CD8-positive, alpha-beta memory T cell (primary cell): ENCODE results near the gene TDRD7. TPM values are rescaled to one million over a fixed set of nuclear protein-coding genes. Genes with fewer than 3 reads are reported as not detected.

Experiments
- CTCF ChIA-PET: fragments of 350-600 bp; sonication (Branson Sonifier 250); formaldehyde crosslinking; loops from one replicate; lab custom pipeline; 2021; ENCODE audit warnings: antibody characterized with exemption; lab: Charles Lee
- POLR2A ChIA-PET: fragments of 350-600 bp; sonication (Branson Sonifier 250); formaldehyde crosslinking; loops from one replicate; lab custom pipeline; 2021; ENCODE audit warnings: antibody characterized with exemption; lab: Charles Lee
- DNase-seq, 5 donors: peaks; one replicate each; pipeline versions ENCODE4 v3.0.0 to v3.0.0-alpha.2; 2020 to 2022; ENCODE audit warnings: mixed read lengths in 1 of 5
- H3K27ac ChIP-seq: one replicate; pipeline ENCODE4 v1.7.0; 2013; ENCODE audit warnings: low read depth, mild to moderate bottlenecking, low read length, moderate library complexity
- H3K27me3 ChIP-seq: 2 replicates; pipeline ENCODE4 v1.7.0; 2013; ENCODE audit warnings: low read length, mild to moderate bottlenecking; ENCODE audit not compliant: insufficient read depth, poor library complexity, severe bottlenecking
- H3K36me3 ChIP-seq: 2 replicates; pipeline ENCODE4 v1.7.0; 2013; ENCODE audit warnings: mild to moderate bottlenecking, low read length, moderate library complexity; ENCODE audit not compliant: insufficient read depth
- H3K4me1 ChIP-seq: 2 replicates; pipeline ENCODE4 v1.7.0; 2013; ENCODE audit warnings: mild to moderate bottlenecking, low read length, moderate library complexity; ENCODE audit not compliant: insufficient read depth
- H3K4me3 ChIP-seq: 2 replicates; pipeline ENCODE4 v1.7.0; 2013; ENCODE audit warnings: mild to moderate bottlenecking, low read length
- H3K9me3 ChIP-seq: 2 replicates; pipeline ENCODE4 v1.7.0; 2013; ENCODE audit warnings: mild to moderate bottlenecking, low read length
- H3K27ac Mint-ChIP-seq, 8 donors: one replicate each; pipeline ENCODE4 v1.8.0; 2020 to 2021; ENCODE audit warnings: mixed read lengths in 8 of 8, mild to moderate bottlenecking in 6 of 8, inconsistent platforms in 3 of 8, moderate library complexity in 3 of 8
- H3K27me3 Mint-ChIP-seq, 2 donors: one replicate each; pipeline ENCODE4 v1.8.0; 2020 to 2021; ENCODE audit warnings: mixed read lengths in 2 of 2, mild to moderate bottlenecking in 1 of 2, moderate library complexity in 1 of 2
- H3K36me3 Mint-ChIP-seq, 3 donors: one replicate each; pipeline ENCODE4 v1.8.0; 2020 to 2021; ENCODE audit warnings: mixed read lengths in 3 of 3, inconsistent platforms in 1 of 3, mild to moderate bottlenecking in 1 of 3
- H3K4me1 Mint-ChIP-seq, 3 donors: one replicate each; pipeline ENCODE4 v1.8.0; 2020 to 2021; ENCODE audit warnings: mixed read lengths in 3 of 3, inconsistent platforms in 1 of 3, mild to moderate bottlenecking in 1 of 3
- H3K4me3 Mint-ChIP-seq, 7 donors: one replicate each; pipeline ENCODE4 v1.8.0; 2020 to 2021; ENCODE audit warnings: mixed read lengths in 7 of 7, mild to moderate bottlenecking in 6 of 7, moderate library complexity in 4 of 7, inconsistent platforms in 2 of 7
- H3K9me3 Mint-ChIP-seq, 5 donors: one replicate each; pipeline ENCODE4 v1.8.0; 2020 to 2022; ENCODE audit warnings: mixed read lengths in 5 of 5, mild to moderate bottlenecking in 3 of 5, moderate library complexity in 2 of 5, inconsistent platforms in 1 of 5
- polyA plus RNA-seq: library from polyadenylated mRNA; unstranded; fragments of 300-500 nt; fragmentation: Illumina TruSeq; gene quantifications from one replicate; pipeline ENCODE4 v1.2.3, GENCODE V29; 2021
- total RNA-seq, 2 experiments: library from RNA; stranded (reverse); gene quantifications; one replicate each; pipeline ENCODE4 v1.2.3, GENCODE V29; 2021

The TDRD7 gene
- total and polyA plus RNA-seq, 3 experiments from 2014 or later, result 5.4 to 8.0 (median 6.1) TPM

- POLR2A ChIA-PET, result no interaction called here
- peak overlapping the region in 2 of 8 donors; percentile 32 to 74 for H3K27ac Mint-ChIP-seq
- peaks cover 5% of the 10 kb centered on the region for H3K4me1 ChIP-seq
- no peak overlapping the region for H3K27ac ChIP-seq
- peaks cover 5 to 9% of the 10 kb centered on the region in 2 donors for H3K27me3 Mint-ChIP-seq
- peaks cover 0 to 5% (median 3%) of the 10 kb centered on the region in 3 donors for H3K36me3 Mint-ChIP-seq
- H3K4me3 ChIP-seq, result no peak overlapping the region
- H3K4me3 Mint-ChIP-seq, result no peak overlapping the region
- CTCF ChIA-PET, result interaction anchor here (1.1 kb wide), 1 partner anchor 528 kb away, joined by 3 read pairs; no protein-coding TSS in a partner anchor
- DNase-seq, result no peak
- H3K4me1 Mint-ChIP-seq, result peaks cover 4 to 10% (median 5%) of the 10 kb centered on the region in 3 donors
- H3K27me3 ChIP-seq, result no peaks in the 10 kb centered on the region
- no peaks in the 10 kb centered on the region for H3K9me3 Mint-ChIP-seq
- H3K9me3 ChIP-seq, result no peaks in the 10 kb centered on the region
- no peaks in the 10 kb centered on the region for H3K36me3 ChIP-seq
Observed at GRCh38 chr9:97384406-97385262, 27.3 kb upstream of the TDRD7 start.

GRCh38 chr9:97385626-97386264, 26.2 kb upstream of the TDRD7 start:
- no peaks in the 10 kb centered on the region for H3K36me3 Mint-ChIP-seq
- H3K9me3 ChIP-seq, result no peaks in the 10 kb centered on the region
- no peak overlapping the region for H3K4me3 Mint-ChIP-seq
- H3K27ac Mint-ChIP-seq, result no peak overlapping the region
- CTCF ChIA-PET, result interaction anchor here (0.8 to 2.8 kb wide), 5 partner anchors 10 to 529 kb away, joined by 3 to 23 read pairs (median 5); no protein-coding TSS in a partner anchor
- peaks cover 5% of the 10 kb centered on the region for H3K4me1 ChIP-seq
- H3K4me3 ChIP-seq, result no peak overlapping the region
- no peaks in the 10 kb centered on the region for H3K27me3 ChIP-seq
- H3K9me3 Mint-ChIP-seq, result no peaks in the 10 kb centered on the region
- H3K27me3 Mint-ChIP-seq, result peaks cover 8 to 10% of the 10 kb centered on the region in 2 donors
- H3K36me3 ChIP-seq, result no peaks in the 10 kb centered on the region
- POLR2A ChIA-PET, result no interaction called here
- no peak overlapping the region for H3K27ac ChIP-seq
- peaks cover 4 to 10% (median 5%) of the 10 kb centered on the region in 3 donors for H3K4me1 Mint-ChIP-seq
- DNase-seq, result no peak

GRCh38 chr9:97386265-97386633, 25.6 kb upstream of the TDRD7 start:
- DNase-seq, result no peak
- H3K36me3 Mint-ChIP-seq, result no peaks in the 10 kb centered on the region
- no peaks in the 10 kb centered on the region for H3K36me3 ChIP-seq
- no peak overlapping the region for H3K4me3 ChIP-seq
- H3K4me3 Mint-ChIP-seq, result no peak overlapping the region
- peaks cover 8 to 10% of the 10 kb centered on the region in 2 donors for H3K27me3 Mint-ChIP-seq
- H3K9me3 Mint-ChIP-seq, result no peaks in the 10 kb centered on the region
- H3K27ac ChIP-seq, result no peak overlapping the region
- H3K27ac Mint-ChIP-seq, result no peak overlapping the region
- H3K9me3 ChIP-seq, result no peaks in the 10 kb centered on the region
- ChIA-PET POLR2A (no interaction called here), CTCF (interaction anchor here (0.8 to 2.8 kb wide), 6 partner anchors 10 to 530 kb away, joined by 3 to 23 read pairs (median 7); no protein-coding TSS in a partner anchor)
- peaks cover 5% of the 10 kb centered on the region for H3K4me1 ChIP-seq
- no peaks in the 10 kb centered on the region for H3K27me3 ChIP-seq
- peaks cover 4 to 10% (median 5%) of the 10 kb centered on the region in 3 donors for H3K4me1 Mint-ChIP-seq

- peak overlapping the region in 1 of 8 donors; percentile 79 for H3K27ac Mint-ChIP-seq
- H3K36me3 Mint-ChIP-seq, result no peaks in the 10 kb centered on the region
- Histone ChIP-seq H3K27ac (no peak overlapping the region), H3K27me3 (no peaks in the 10 kb centered on the region), H3K4me3 (no peak overlapping the region), H3K9me3 (no peaks in the 10 kb centered on the region), H3K36me3 (no peaks in the 10 kb centered on the region), H3K4me1 (peaks cover 5% of the 10 kb centered on the region)
- CTCF ChIA-PET, result interaction anchor here (0.8 to 2.8 kb wide), 10 partner anchors 11 to 532 kb away, joined by 3 to 23 read pairs (median 4); partner anchors contain the start of genes NCBP1, TSTD2 and ZNF782
- DNase-seq, result peak; percentile 42 to 75 (median 59)
- H3K9me3 Mint-ChIP-seq, result no peaks in the 10 kb centered on the region
- peaks cover 4 to 10% (median 5%) of the 10 kb centered on the region in 3 donors for H3K4me1 Mint-ChIP-seq
- POLR2A ChIA-PET, result no interaction called here
- H3K27me3 Mint-ChIP-seq, result peaks cover 10 to 12% of the 10 kb centered on the region in 2 donors
- H3K4me3 Mint-ChIP-seq, result peak overlapping the region in 1 of 7 donors; percentile 61
Observed at GRCh38 chr9:97386733-97387503, 25.0 kb upstream of the TDRD7 start.

- Mint-ChIP-seq H3K4me3 (no peak overlapping the region), H3K27ac (no peak overlapping the region), H3K4me1 (peaks cover 4 to 10% (median 5%) of the 10 kb centered on the region in 3 donors), H3K9me3 (no peaks in the 10 kb centered on the region), H3K36me3 (no peaks in the 10 kb centered on the region), H3K27me3 (peaks cover 10 to 12% of the 10 kb centered on the region in 2 donors)
- no peak for DNase-seq
- CTCF ChIA-PET, result interaction anchor here (1.0 to 2.8 kb wide), 8 partner anchors 11 to 533 kb away, joined by 3 to 23 read pairs (median 6); partner anchors contain the start of genes NCBP1, TSTD2 and ZNF782
- no peaks in the 10 kb centered on the region for H3K27me3 ChIP-seq
- no peaks in the 10 kb centered on the region for H3K36me3 ChIP-seq
- H3K27ac ChIP-seq, result no peak overlapping the region
- no peaks in the 10 kb centered on the region for H3K9me3 ChIP-seq
- peaks cover 5% of the 10 kb centered on the region for H3K4me1 ChIP-seq
- POLR2A ChIA-PET, result no interaction called here
- H3K4me3 ChIP-seq, result no peak overlapping the region
Observed at GRCh38 chr9:97387504-97387886, 24.4 kb upstream of the TDRD7 start.

GRCh38 chr9:97387936-97388684, 23.8 kb upstream of the TDRD7 start:
- Histone ChIP-seq H3K36me3 (no peaks in the 10 kb centered on the region), H3K27me3 (no peaks in the 10 kb centered on the region), H3K4me1 (peaks cover 5% of the 10 kb centered on the region), H3K27ac (no peak overlapping the region), H3K9me3 (no peaks in the 10 kb centered on the region), H3K4me3 (no peak overlapping the region)
- no peak for DNase-seq
- peaks cover 4 to 10% (median 5%) of the 10 kb centered on the region in 3 donors for H3K4me1 Mint-ChIP-seq
- H3K27ac Mint-ChIP-seq, result peak overlapping the region in 1 of 8 donors; percentile 14
- POLR2A ChIA-PET, result no interaction called here
- no peaks in the 10 kb centered on the region for H3K36me3 Mint-ChIP-seq
- H3K27me3 Mint-ChIP-seq, result peaks cover 10 to 12% of the 10 kb centered on the region in 2 donors
- H3K9me3 Mint-ChIP-seq, result no peaks in the 10 kb centered on the region
- CTCF ChIA-PET, result interaction anchor here (0.7 to 2.8 kb wide), 7 partner anchors 10 to 534 kb away, joined by 3 to 23 read pairs (median 3); partner anchors contain the start of gene ZNF782
- no peak overlapping the region for H3K4me3 Mint-ChIP-seq

GRCh38 chr9:97388721-97389238, 23.1 kb upstream of the TDRD7 start:
- Histone ChIP-seq H3K4me3 (no peak overlapping the region), H3K9me3 (no peaks in the 10 kb centered on the region), H3K36me3 (no peaks in the 10 kb centered on the region), H3K4me1 (peaks cover 5% of the 10 kb centered on the region), H3K27me3 (no peaks in the 10 kb centered on the region), H3K27ac (no peak overlapping the region)
- DNase-seq, result no peak
- H3K36me3 Mint-ChIP-seq, result no peaks in the 10 kb centered on the region
- H3K27ac Mint-ChIP-seq, result peak overlapping the region in 1 of 8 donors; percentile 18
- H3K9me3 Mint-ChIP-seq, result no peaks in the 10 kb centered on the region
- H3K4me1 Mint-ChIP-seq, result peaks cover 4 to 10% (median 5%) of the 10 kb centered on the region in 3 donors
- ChIA-PET POLR2A (no interaction called here), CTCF (interaction anchor here (0.7 kb wide), 1 partner anchor 225 kb away, joined by 3 read pairs; no protein-coding TSS in a partner anchor)
- H3K27me3 Mint-ChIP-seq, result peaks cover 10 to 12% of the 10 kb centered on the region in 2 donors
- no peak overlapping the region for H3K4me3 Mint-ChIP-seq
